Skeletal muscle satellite cell (primary cell): Measurements from ENCODE around the gene LPCAT3.
A peak's percentile ranks its signal among the peaks of the same experiment; 100 is the strongest.

ENCODE experiments used
- H3K27me3 ChIP-seq: 2 replicates; pipeline ENCODE4 v1.7.0; 2013; ENCODE audit warnings: low read length; ENCODE audit not compliant: control insufficient read depth, insufficient read depth
- H3K36me3 ChIP-seq: 2 replicates; pipeline ENCODE4 v1.7.0; 2013; ENCODE audit warnings: mild to moderate bottlenecking, control low read depth, low read length; ENCODE audit not compliant: insufficient read depth
- H3K4me1 ChIP-seq: 2 replicates; pipeline ENCODE4 v1.7.0; 2013; ENCODE audit warnings: low read length; ENCODE audit not compliant: control insufficient read depth, insufficient read depth
- H3K4me2 ChIP-seq: 2 replicates; pipeline ENCODE4 v1.7.0; 2013; ENCODE audit warnings: mild to moderate bottlenecking, low read length
- H3K4me3 ChIP-seq: 2 replicates; pipeline ENCODE4 v1.7.0; 2013; ENCODE audit warnings: low read length
- H3K9ac ChIP-seq: 2 replicates; pipeline ENCODE4 v1.7.0; 2013; ENCODE audit warnings: mild to moderate bottlenecking, low read depth, low read length, moderate library complexity
- H3K9me3 ChIP-seq: replicated peaks from 2 replicates; pipeline ENCODE4 v1.7.0; 2013; ENCODE audit warnings: mild to moderate bottlenecking, control low read depth, low read length

The LPCAT3 gene

GRCh38 chr12:6961695-6962284, 56.5 kb downstream of the LPCAT3 start:
- Histone ChIP-seq H3K4me1 (peaks cover 22% of the 10 kb centered on the region), H3K36me3 (peaks cover 25% of the 10 kb centered on the region), H3K4me2 (peak overlapping the region; percentile 56), H3K4me3 (peak overlapping the region; percentile 31), H3K9me3 (no peaks in the 10 kb centered on the region), H3K9ac (peak overlapping the region; percentile 70), H3K27me3 (no peaks in the 10 kb centered on the region)

- peaks cover 21% of the 10 kb centered on the region for H3K36me3 ChIP-seq
- H3K4me2 ChIP-seq: peak overlapping the region; percentile 56
- H3K9me3 ChIP-seq: no peaks in the 10 kb centered on the region
- no peaks in the 10 kb centered on the region for H3K27me3 ChIP-seq
- H3K4me3 ChIP-seq: peak overlapping the region; percentile 31
- peaks cover 22% of the 10 kb centered on the region for H3K4me1 ChIP-seq
- peak overlapping the region; percentile 70 for H3K9ac ChIP-seq
Measured at GRCh38 chr12:6961278-6961694, 57.0 kb downstream of the LPCAT3 start.

GRCh38 chr12:6960593-6961277, 57.5 kb downstream of the LPCAT3 start:
- Histone ChIP-seq H3K9ac (peak overlapping the region; percentile 70), H3K9me3 (no peaks in the 10 kb centered on the region), H3K27me3 (no peaks in the 10 kb centered on the region), H3K4me3 (peak overlapping the region; percentile 31), H3K36me3 (peaks cover 16% of the 10 kb centered on the region), H3K4me2 (peak overlapping the region; percentile 56), H3K4me1 (peaks cover 22% of the 10 kb centered on the region)

- Histone ChIP-seq H3K4me3 (no peak overlapping the region), H3K36me3 (peaks cover 10% of the 10 kb centered on the region), H3K9ac (no peak overlapping the region), H3K9me3 (no peaks in the 10 kb centered on the region), H3K4me2 (no peak overlapping the region), H3K27me3 (no peaks in the 10 kb centered on the region), H3K4me1 (peaks cover 22% of the 10 kb centered on the region)
Measured at GRCh38 chr12:6959805-6960592, 58.3 kb downstream of the LPCAT3 start.

- H3K9me3 ChIP-seq: no peaks in the 10 kb centered on the region
- H3K4me3 ChIP-seq: no peak overlapping the region
- no peaks in the 10 kb centered on the region for H3K27me3 ChIP-seq
- H3K9ac ChIP-seq: no peak overlapping the region
- H3K4me1 ChIP-seq: peaks cover 22% of the 10 kb centered on the region
- no peak overlapping the region for H3K4me2 ChIP-seq
- peaks cover 3% of the 10 kb centered on the region for H3K36me3 ChIP-seq
Measured at GRCh38 chr12:6959058-6959804, 59.0 kb downstream of the LPCAT3 start.

- H3K9ac ChIP-seq: no peak overlapping the region
- peaks cover 22% of the 10 kb centered on the region for H3K4me1 ChIP-seq
Measured at GRCh38 chr12:6958609-6959057, 59.6 kb downstream of the LPCAT3 start.

GRCh38 chr12:6957741-6958608, 60.3 kb downstream of the LPCAT3 start:
- Histone ChIP-seq H3K36me3 (no peaks in the 10 kb centered on the region), H3K4me1 (peaks cover 22% of the 10 kb centered on the region), H3K9me3 (no peaks in the 10 kb centered on the region), H3K27me3 (no peaks in the 10 kb centered on the region), H3K4me3 (no peak overlapping the region), H3K4me2 (no peak overlapping the region), H3K9ac (no peak overlapping the region)

More at GRCh38 chr12:6958609-6959057, 59.6 kb downstream of the LPCAT3 start:
- no peak overlapping the region for H3K4me3 ChIP-seq
- no peak overlapping the region for H3K4me2 ChIP-seq
- H3K9me3 ChIP-seq: no peaks in the 10 kb centered on the region
- H3K36me3 ChIP-seq: no peaks in the 10 kb centered on the region
- no peaks in the 10 kb centered on the region for H3K27me3 ChIP-seq

GRCh38 chr12:6957151-6957701, 61.0 kb downstream of the LPCAT3 start:
- Histone ChIP-seq H3K9ac (no peak overlapping the region), H3K27me3 (no peaks in the 10 kb centered on the region), H3K4me2 (no peak overlapping the region), H3K4me3 (no peak overlapping the region), H3K4me1 (peaks cover 19% of the 10 kb centered on the region), H3K36me3 (no peaks in the 10 kb centered on the region), H3K9me3 (no peaks in the 10 kb centered on the region)

GRCh38 chr12:6956021-6956727, 62.1 kb downstream of the LPCAT3 start:
- no peak overlapping the region for H3K9ac ChIP-seq
- H3K4me3 ChIP-seq: no peak overlapping the region
- no peak overlapping the region for H3K4me2 ChIP-seq
- H3K36me3 ChIP-seq: no peaks in the 10 kb centered on the region
- peaks cover 8% of the 10 kb centered on the region for H3K4me1 ChIP-seq
- H3K27me3 ChIP-seq: no peaks in the 10 kb centered on the region
- no peaks in the 10 kb centered on the region for H3K9me3 ChIP-seq
